NCI-H1092 treated with DMSO at 0.1 percent for 48 hours (cell line): ENCODE measurements around the gene HESX1.
A peak's percentile ranks its signal among the peaks of the same experiment; 100 is the strongest.

Experiments
- DNase-seq: peaks from one replicate; lab custom pipeline; 2025; lab: John Stamatoyannopoulos, UW

Gene HESX1

DNA sequence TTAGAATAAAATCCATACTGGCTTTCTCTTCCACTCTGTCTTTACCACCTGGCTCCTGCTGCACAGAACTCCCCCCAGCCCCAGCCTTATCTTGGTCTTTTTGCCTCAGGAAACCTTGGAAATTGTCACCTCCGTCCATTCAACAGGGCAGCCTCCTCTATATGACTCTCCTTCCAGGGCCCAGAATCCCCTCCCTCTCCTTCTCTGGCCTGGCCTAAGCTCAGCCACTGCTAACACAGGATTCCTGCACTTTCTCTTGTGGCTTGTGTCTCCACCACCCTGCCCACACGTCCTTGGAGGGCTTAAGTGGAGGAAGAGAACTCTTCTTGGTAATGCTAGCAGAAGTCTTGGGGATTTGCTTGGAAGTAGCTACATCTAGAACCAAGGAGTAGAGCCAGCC lies 33.1 kb downstream of the HESX1 start:
- no peak for DNase-seq

DNA sequence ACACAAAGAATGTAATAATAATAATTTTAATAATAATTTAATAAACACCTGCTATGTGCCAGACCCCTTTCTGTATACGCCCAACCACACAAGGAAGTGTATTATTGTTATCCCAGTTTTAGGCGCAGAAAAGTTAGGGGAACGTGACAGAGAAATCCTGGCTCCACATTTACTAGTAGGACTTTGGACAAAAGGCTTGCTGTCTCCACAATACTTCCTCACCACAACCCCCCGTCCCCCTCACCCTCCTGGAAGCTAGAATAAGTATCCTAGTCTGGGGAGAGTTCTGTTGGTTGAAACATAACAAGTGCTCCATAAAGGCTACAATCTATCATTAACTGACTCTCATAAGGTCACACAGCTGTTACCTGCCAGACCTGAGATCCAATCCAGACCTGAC lies 34.1 kb downstream of the HESX1 start:
- DNase-seq: no peak

DNA sequence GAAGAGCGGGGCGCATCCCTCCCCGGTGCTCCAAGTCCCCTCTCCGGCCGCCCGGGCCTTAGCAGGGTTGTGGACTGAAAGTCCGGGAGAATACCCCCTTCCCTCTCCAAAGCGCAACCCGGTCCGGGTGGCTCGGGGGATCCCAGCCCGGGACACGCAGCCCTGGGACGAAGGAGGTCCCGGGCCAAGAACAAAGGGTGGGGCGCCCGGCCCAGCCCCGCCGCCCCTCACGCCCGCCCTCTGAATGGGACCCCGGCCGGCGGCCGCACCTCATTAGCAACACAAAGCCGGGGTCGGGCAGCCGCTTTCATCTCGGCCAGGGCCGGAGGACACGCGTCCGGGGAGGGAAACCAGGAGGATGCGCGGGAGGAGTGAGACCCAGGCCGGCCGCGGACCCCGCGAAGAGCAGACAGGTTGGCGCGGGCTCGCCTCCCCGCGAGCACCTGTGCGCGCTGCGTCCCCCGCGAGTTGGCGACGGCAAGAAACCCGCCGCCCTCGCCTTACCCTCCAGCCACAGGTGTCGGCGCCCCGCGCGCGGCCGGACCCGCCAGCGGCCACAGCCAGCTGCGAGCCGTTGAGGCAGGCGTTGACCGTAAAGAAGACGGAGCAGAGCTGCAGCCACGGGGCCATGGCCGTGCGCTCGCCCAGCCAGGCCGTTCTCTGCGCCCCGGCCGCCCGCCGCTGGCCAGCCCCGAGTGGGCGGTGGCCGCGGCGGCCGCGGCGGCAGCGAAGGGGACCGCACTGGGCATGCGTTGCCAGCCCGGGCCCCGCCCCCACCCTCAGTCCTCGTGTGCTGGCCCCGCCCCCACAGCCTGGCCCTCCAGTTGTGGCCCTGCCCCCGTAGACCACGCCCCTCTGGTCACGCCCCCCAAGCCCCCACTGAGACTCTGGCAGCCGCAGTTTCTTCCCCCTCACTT lies 34.9 kb downstream of the HESX1 start, which contains the start of gene IL17RD:
TSS of gene IL17RD (minus strand) at position 697 of the 917 bp plus-strand sequence. CDS start at position 630, 67 bp downstream.
- peak; percentile 57 for DNase-seq

DNA sequence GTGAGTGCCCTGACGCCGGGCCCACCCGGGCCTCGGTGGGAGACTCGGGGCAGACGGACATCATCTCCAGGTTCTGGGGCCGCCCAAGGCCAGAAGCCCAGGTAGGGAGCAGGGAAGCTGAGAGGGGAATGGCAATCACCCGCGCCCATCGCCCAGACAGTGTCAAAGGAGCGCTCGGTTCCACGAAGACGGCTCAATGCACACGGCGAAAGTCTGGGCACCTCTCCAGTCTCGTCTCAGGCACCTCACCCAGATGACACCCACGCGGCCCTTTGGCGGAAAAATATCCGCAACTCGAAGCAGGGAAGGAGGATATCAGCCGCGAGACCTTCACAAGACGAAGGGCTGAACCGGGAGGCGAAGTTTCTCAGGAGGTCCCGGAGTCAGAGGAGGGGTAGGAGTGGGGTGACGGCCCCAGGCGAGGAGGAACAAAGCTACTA lies 35.5 kb downstream of the HESX1 start:
- peak; percentile 8 for DNase-seq

DNA sequence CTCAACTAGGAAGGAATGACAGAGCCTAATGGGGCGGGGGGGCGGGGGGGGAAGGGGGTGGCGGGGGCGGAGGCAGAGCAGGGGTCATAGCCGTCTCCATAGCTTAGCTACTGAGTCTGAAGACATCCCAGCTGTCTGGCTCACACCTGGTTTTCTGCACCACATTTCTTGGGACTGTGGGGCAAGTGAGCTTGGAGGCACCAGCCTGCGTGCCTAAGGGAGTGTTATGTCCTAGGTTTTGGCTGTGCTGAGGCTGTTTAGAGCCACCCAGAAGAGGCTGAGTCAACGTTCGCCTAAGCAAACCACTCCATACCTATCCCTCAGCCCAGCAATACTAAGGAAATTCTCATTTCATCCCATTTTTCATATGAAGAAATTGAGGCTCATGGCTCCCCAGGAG lies 36.0 kb downstream of the HESX1 start:
- no peak for DNase-seq

DNA sequence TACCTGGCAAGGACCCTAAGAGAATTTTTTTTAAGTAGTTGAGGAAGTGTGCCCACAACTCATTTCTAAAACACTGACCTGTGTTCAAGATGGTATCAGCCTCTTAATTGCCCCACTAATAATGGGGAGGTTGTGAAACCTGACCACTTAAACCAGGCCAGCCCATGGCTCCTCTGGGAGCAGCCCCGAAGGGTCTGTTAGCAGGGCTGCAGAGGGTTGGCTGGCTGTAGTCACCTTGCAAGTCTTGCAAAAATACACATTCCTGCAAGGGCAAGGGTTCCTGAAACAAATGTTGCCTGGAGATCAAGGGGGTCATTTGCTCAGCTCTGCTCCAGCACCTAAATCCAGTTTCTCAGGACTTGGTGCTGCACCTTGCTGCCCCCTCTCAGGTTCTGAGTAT lies 37.9 kb downstream of the HESX1 start:
- DNase-seq: no peak

DNA sequence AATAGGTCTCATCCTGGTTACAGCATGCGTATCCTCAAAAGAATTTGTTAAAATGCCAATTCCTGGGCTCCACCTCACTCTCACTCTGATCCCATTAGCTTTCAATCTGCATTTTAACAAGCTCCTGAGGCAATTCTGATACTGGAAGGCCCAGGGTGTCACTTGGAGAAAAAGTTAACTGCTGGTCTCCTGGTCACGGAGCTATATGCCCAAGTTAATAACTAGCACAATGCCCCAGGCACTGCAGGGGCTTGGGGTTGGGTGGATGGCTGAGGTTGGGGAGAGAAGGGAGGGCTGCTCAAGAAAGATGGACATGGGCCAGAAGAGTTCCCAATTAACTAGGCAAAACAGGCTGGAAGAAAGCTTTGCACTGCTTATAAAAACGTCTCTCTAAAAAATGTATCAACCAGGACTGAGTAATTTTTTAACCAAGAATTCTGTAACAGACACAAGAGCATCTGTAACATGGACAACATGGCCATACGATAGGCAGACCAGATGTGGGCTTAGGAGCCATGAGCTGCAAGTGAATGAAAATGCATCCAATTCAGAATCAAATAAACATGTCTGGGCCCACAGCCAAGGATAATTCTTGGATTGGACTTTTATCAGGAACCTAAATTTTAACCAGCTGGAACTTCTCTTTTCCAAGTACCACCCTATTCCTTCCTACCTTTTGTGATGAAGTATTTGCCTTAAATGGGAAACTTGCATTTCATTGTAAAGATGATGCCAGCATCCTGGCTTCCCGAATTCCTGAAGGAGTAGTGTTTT lies 38.8 kb downstream of the HESX1 start:
- no peak for DNase-seq

DNA sequence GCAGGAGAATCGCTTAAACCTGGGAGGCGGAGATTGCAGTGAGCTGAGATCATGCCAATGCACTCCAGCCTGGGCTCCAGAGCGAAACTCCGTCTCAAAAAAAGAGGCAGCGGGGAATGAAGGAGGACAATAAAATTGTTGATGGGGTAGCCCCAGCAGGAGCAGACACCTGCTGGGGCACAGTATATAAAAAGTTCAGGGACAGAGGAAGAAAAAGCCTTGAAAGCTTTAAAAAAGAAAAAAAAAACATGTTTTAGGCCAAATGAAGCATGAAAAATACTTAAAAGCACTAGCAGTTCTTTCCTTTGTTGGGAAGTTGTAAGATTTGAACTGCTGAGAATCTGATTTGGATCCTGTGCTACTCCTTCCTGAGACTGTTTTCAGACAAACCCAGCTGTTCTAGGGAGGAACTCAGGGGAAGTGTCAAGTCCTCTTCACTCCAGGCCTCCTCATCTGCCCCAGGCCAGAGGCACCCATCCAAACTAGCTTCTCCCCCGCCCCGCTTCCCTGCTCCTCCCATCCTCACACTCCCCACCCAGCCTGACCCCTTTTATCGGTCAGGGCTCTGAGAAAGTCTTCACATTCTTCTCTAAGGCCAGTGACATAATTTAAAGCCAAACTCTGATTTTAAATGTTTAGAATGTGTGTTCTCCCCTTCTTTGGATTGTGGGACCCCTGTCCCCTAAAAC lies 39.6 kb downstream of the HESX1 start:
- no peak for DNase-seq

DNA sequence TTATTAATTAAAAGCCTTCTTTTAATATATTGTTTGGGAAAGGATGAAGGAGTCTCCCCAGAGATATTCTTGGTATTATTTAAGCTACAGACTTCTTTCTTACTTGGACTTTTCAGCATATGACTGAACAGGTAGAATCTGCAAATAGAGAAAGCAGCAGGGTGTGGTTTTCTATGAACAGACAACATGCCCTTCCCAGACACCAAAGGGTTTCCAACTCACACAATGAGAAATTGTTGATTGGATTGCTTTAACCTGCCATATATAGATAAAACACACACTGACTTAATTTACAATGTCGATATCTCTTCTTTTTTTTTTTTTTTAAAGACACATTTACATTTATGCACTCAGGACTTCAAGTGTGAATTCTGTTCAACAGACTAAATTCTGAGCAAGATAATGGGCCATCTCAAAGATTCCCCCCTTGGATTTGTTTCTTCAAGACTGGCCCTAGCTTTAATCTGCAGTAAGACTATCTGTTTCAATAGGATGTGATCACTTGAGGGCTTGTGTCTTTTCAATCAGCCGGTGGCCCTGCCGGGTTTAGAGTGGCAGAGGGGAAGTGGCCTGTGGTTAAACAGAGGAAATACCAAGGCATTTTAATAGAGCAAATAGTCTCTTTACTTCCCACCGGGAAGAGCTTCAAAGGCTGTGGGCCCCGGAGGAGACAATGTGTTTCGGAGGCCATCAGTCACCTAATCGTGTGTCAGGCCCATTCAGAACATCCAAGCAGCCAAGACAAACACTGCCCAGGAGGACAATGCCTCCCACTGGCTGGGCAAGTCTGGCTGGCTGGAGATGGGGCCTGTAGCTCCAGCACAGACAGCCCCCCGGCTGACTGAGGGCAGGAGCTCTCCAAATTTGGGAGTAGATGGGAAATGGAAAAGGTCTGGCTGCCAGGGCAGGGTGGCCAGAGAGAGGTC lies 40.7 kb downstream of the HESX1 start:
- DNase-seq: no peak

DNA sequence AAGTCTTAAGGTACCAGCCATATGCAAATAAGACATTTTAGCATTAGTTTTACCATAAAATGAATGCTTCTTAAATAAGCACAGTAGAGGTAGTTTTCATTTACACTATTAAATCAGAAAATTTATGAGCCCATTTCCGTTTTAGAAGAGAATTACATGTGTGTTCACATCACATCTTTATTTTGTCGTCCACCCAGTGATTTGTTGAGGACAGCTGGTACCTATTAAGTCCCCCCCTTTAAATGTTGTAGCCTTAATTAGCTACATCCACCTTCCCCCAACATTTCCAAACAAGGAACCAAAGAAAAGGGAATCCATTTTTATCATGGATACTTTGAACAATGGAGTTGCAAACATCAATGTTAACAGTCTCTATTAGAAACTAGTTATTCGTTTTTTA lies 41.5 kb downstream of the HESX1 start:
- DNase-seq: no peak

DNA sequence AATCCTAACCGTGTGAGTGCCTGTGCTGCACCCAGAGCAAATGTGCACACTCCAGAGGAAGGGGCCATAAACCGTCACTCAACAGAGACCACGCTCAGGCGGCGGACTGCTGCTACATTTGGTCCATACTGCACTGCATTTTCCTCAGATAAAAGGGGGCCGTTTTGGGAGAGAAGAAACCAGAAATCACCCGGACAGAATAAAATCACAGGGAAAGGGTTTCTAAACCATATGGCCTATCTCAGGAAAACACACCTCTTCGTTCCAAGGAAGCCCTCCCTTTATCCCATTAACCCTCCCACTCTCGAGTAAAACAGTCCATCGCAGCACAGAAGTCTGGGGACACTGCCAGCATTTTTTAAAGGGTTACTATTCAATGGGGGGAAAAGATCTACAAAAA lies 42.2 kb downstream of the HESX1 start:
- DNase-seq: no peak

DNA sequence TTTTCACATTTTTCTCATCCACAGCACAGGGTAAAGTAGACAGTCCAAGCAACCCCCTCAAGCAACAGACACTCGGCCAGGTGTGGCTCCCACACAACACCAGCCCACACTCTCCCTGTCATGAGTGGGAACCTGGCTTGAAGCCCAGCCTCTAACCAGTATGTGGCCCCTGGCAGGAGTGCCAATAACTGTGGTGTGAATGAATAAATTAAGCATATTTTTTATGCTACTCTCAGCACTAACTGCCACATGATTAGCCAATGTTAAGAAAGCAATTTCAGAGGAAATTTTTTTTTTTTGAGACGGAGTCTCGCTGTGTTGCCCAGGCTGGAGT lies 44.5 kb downstream of the HESX1 start:
- DNase-seq: no peak

DNA sequence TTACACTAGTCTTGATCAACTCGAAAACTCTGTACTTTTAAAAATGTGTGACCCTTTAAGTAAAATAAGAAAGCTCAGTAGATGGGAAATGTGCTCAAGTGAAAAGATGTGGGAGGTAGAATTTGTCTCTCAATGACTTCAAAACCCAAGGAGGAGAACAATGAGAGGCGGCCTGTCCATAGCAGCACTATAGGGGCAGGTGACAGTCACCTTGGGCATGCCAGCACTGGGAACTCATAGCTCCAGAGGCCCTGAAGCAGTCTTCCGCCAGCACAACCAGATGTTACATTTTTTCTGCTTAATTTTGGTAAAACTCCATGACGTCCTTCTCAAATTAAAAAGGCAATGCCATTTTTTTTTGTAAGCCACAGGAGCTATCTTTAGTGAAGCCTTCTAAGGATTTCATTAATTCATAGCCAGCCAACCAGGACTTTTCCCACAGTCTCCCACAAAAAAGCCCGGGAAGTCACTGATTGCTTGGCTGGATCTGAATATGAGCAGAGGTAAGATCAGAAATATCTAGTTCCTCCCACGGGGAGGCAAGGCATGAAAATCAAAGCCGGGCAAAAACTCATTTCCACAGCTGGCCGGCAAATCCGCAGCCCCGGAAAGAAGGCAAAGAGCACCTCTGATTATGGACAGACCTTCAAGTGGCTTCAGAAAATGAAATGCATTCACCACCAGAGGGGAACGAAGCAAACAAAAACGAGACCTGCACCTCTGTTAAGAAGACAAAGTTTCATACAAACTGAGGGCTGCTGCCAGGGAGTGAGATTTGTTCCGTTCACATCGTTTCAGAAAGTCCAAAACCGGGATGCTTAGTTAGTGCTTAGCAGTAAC lies 45.1 kb downstream of the HESX1 start:
- no peak for DNase-seq

DNA sequence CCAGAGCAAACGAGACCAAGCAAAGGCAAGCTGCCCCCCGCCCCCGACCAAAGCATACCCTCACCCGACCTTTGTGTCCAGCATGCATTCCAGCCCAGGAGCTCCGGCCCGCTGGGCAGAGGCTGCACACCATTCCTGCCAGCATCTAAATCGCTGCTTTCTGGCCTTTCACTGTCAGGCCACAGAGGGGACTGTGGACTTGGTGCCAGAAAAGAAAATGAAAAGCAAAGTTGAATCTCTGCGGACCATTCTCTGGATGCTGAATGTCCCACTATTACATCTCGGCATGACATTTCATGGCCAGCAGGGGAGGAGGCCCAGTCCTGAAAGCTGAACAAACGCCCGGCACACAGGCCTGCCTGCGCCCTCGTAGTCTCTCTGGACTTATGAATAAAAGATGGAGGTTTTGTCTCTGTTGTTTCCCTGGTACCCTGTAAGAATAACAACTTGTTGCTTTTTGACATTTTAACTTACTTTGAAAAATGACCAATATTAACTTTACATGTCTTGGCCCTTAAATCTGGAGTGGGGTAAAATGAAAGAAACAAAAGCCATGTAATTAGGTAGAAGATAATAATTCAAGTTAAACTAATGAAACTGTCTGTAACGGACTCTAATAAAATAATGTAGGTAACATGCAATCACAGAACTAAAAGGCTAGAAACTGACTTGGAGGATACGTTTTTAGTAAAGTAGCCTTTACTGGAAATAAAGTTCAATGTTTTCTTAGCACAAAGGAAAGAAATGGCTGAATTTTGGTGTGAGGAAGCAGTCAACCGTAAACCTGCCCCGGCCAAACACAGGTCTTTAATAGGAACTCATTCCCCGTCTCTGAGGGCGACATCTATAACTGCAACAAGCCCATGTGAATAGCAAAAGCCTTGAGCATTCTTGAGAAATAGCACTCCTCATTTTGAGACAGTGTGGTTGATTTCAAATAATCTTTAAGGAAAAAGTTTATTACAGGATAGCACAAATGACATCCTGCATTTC lies 47.3 kb downstream of the HESX1 start:
- no peak for DNase-seq

DNA sequence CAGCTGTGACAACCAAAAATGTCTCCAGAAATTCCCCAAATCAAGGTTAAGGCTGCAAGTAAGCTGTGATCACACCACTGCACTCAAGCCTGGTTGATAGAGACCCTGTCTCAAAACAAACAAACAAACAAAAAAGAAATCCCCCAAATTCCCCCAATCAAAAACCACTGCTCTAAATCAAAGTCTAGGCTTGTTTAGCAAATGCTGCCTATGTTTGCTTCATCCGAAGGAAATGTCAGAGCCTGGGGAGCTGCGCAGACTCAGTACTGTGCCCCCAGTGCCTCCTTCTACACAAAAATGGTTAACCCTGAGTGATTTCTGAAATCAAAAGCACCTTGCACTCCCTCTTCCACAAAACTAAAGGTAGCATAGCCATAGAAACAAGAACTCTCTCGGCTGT lies 48.0 kb downstream of the HESX1 start:
- no peak for DNase-seq

DNA sequence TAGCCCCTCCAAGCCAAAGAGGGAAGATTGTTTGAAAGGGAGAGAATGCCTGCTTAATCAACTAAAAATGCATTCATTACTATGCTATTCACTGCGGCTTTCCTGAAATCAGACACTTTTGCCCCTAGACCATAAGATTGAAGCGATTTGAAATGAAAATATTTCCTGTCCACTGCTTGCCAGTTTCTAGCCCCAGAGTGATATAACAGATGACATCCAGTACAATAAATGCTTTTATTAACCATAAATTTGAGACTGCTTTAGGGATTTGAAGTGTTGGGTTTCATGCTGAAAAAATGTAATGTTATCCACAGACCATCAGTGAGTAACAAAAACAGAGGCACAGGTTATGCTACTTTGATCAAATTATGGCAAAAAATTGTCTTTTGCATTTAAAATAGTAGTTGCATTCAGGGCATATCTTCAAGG lies 48.7 kb downstream of the HESX1 start:
- no peak for DNase-seq

DNA sequence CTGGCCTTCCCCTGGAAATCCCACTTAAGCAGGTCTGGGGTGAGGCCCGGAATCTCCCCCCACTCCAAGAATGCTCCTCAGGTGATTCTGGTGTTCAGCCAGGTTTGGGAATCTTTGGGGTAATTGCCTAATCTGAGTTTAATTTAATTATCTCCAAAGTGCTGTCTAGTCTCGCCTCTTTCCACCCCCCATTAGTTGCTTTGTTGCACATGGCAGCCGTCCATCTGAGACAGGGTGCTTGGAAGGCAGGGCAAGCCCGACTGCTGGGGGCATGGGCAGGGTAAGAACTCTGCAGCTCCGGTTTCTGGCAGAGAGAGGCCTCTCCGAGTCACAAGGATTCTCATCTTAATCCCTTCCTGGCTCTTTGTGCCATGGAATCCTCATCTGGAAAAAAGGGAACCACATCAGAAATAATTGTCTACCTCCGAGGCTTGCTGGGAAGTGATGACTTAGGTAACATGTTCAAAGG lies 49.6 kb downstream of the HESX1 start:
- no peak for DNase-seq
